Measurements from ENCODE around the gene KYAT1.
A peak's percentile ranks its signal among the peaks of the same experiment; 100 is the strongest.

KYAT1 gene

DNA sequence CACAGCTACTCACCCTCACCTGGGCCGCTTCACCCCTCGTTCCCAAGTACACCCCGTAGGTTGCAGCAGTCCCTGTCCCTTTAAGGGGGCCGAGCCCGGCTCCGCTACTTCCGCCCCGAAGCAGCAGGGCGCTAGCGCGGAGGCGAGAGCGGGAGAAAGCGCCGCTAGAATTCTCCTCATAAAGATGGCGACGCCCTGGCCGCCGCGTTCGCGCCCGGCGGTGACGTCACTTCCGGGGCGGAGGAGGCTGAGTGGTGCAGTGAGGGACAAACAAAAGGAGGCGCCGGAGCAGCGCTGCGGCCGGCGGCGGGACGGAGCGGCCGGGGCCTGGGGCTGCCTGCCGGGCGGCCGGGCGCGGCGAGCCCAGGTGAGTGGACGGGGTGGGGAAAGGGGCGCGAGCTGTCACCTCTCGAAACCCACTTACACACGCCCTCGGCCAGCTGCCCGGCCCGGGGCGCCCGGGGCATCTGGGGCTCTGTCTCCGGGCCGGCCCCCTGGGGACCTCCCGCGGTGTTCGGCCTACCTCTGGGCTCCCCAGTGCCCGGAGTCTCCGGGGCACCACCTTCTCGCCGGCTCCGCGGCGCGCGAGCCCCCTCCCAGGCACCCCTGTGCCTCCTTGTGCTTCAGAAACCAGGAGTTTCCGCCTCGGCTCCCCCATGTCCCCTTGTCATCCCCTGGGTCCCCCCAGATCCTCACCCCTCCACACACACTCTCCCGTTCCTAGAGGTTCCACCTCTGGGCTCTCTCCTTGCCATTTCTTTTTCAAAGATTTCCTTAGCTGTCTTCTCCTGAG is at the start of gene KYAT1, which contains the start of gene LRRC8A:
KYAT1 (minus strand) TSS at position 67 of the 793 bp plus-strand sequence. CDS start 36,545 bp downstream, outside the sequence.
LRRC8A (plus strand) TSS at position 250 of the 793 bp plus-strand sequence. CDS start 25,032 bp downstream, outside the sequence.
- peak; percentile 98 for DNase-seq

DNA sequence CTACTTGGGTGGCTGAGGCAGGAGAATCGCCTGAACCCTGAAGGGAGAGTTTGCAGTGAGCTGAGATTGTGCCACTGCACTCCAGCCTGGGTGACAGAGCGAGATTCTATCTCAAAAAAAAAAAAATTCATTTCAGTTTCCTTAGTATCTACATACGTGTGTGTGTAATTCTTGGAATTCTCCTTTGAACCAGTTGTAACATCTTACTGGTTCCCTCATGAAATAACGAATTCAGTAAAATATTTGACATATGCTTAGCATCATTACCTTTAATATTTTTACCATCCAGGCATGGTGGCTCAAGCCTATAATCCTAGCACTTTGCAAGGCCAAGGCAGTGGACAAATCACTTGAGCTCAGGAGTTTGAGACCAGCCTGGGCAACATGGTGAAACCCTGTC is 47.8 kb upstream of the KYAT1 start:
- DNase-seq: no peak

DNA sequence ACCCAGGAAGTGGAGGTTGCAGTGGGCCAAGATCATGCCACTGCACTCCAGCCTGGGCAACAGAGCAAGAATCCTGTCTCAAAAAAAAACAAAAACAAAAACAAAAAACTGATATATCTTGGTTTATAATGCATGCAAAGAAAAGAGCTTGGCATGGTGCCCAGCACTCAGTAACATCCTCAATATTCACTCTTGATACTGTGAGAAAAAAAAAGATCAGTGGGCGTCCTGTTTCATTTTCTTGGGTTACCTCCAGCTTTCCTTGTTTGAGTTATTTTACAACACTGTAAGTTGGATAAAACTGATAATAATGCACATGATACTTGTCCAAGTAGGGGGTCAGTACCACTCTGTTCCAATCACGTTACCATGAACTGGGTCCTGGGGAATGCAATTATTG is 46.9 kb upstream of the KYAT1 start:
- no peak for DNase-seq

DNA sequence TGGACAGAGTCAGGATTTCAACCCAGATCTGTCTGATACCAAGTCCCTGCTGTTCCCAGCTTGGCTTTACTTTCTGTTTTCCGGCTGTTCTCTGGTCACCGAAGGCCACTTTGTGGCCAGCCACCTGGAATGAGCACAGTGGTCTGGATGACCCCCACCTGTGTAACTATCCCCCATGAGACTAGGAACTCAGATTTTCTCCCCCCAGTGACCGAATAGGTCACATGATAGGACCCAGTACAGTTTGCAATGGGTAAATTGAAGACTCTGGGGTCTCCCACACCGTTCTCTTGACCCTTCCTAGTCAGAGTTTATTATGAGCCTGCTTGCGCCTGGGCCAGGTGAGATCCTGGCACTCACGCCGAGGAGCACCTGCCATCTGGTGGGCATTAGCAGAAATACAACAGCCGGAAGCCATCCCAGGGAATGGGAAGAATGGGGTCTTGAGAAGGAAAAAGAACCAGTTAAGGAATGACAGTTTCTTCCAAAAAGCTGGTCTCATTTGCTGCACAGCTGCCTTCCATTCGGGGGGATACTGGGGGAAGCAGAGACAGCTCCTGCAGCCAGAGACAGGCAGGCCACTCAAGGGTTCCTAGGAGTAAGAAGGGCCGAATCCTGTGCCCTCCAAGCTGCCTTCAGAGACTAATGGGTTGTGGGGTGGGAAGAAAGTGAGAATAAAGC is 46.1 kb upstream of the KYAT1 start:
- DNase-seq: peak; percentile 64

DNA sequence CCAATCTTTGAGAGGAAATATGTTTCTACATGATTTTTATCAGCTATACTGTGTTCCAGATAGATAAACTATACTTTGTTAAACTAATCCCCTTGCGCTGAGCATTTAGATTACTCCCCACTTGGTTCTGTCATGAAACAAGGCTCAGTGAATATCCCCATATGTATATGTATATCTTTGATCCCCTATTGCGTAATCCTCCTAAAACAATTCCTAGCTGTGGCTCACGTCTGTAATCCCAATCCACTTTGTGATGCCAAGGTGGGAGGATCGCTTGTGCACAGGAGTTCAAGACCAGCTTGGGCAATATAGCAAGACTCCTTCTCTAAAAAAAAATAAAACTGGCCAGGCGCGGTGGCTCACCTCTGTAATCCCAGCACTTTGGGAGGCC is 41.7 kb upstream of the KYAT1 start:
- DNase-seq: no peak

DNA sequence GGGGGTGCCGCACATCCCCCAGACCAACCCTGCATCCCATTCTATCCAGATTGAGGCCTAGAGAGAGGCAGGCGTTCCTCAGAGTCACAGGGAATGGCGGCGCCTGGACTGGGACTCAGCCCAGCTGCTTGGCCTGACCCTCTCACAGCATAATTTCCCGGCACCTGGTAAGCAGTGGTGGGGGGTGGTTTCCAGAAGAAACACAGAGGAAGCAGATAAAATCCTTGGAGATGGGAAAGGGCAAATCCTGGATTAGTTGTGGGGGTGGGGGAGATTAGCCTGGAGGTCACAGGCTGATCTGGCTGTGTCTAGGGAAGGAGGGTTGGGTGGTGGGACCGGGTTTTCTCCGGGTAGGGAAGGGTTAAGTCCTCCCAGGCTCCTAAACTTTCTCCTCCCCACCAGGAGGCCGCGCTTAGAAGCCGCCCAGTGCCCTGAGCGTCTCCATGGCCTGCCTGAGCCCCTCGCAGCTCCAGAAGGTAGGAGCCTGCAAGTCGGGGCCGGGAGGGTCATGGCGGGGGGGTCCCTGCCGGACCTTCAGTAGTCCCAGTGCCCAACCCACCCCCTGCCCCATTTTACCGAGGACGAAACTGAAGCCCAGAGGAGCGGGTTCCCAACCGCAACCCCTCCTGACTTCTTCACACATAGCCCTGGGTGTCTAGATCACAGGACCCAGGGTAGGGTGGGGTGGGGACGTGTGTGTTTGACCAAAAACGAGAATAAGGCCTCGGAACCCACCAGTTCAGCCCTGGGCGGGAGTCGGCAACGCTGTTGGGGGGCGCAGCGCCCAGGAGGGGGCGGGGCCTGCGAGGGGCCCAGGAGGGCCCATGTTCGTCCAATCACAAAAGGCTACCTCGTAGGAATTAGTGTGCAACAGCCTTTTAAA is 40.4 kb upstream of the KYAT1 start:
- peak; percentile 79 for DNase-seq

DNA sequence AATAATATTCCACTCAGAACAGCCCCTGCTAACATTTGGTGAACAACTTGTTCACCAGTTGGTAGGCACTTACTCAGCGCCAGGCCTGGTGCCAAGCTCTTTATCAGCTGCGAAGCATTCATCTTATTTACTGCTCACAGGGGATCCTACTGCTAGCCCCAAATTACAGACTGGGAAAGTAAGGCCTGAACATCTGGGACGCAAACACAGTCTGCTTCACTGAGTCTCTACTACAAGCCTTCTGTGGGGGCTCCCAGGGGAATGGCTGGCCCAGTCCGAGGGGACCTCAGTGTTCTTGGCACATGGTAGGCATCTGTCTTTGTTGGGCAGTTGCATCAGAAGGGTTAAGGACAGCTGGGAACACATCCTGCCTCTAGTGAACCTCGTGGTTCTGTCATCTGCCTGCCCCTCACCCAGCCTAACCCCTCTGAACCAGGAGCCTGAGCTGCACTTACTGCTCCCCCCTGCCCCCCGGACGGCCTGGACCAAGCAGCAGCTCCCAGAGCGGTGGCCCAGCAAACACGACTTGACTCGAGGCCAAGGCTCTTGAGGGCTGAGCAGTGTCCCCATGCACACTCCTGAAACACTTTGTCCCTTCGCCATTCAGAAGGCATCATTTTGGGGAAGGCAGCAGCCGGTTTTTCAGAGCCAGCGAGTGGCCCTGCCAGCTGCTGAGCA is 38.8 kb upstream of the KYAT1 start, which contains the start of gene PHYHD1:
PHYHD1 (plus strand) TSS at position 602 of the 678 bp plus-strand sequence. CDS start 1,342 bp downstream, outside the sequence.
- peak; percentile 46 for DNase-seq

DNA sequence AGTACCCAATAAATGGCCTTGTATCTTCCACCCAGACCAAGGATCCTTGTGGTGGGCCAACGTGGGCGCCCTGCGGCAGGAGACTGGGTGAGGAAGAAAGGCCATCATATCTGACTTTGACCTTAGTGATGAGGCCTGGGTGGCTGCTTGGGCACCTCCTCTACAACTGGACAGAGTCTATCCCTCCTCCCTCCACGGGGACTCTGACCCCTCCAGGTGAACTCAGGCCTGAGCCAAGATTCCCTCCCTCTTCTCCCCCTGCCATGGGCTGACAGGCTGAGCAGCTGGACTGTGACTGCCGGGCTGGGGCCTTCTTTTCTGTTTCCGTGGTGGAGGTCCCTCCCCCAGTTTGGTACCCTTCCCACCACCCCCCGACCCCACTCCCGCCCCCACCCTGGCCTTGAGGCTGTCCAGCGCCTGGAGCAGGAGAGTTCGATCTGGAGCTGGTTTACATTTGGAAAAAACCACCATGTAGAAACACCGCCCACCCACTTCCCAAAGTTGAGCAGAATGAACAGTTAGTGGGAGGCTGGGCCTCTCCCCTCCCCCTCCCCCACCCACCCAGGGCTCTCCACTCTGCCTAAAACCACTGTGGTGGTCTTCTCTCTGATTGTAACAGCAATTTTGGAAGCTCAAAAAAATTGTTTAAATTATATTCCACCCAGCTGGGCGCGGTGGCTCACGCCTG is 37.8 kb upstream of the KYAT1 start:
- DNase-seq: no peak

DNA sequence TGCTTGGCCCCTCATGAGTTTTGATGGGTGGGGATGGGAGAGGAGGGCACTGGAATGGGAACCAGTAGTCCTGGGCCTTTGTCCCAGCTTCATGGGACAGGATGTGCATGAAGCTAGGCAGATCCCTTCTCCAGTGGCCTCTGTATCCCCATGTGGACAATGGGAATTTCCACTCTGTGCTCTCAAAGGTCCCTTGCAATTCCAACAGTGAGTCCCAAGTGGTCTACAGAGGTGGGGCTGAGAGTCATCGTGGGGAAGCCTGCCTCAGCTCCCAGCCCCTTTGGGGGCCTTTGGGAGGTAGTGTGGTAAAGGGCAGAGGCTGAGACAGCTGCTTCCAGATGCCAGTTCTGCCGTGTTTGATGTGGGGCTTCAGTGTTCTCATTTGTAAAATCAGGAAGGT is 37.2 kb upstream of the KYAT1 start:
- DNase-seq: no peak

DNA sequence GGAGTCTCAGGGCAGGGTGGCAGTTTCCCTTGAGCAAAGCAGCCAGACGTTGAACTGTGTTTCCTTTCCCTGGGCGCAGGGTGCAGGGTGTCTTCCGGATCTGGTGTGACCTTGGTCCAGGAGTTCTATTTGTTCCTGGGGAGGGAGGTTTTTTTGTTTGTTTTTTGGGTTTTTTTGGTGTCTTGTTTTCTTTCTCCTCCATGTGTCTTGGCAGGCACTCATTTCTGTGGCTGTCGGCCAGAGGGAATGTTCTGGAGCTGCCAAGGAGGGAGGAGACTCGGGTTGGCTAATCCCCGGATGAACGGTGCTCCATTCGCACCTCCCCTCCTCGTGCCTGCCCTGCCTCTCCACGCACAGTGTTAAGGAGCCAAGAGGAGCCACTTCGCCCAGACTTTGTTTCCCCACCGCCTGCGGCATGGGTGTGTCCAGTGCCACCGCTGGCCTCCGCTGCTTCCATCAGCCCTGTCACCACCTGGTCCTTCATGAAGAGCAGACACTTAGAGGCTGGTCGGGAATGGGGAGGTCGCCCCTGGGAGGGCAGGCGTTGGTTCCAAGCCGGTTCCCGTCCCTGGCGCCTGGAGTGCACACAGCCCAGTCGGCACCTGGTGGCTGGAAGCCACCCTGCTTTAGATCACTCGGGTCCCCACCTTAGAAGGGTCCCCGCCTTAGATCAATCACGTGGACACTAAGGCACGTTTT is 35.5 kb upstream of the KYAT1 start:
- peak; percentile 86 for DNase-seq

DNA sequence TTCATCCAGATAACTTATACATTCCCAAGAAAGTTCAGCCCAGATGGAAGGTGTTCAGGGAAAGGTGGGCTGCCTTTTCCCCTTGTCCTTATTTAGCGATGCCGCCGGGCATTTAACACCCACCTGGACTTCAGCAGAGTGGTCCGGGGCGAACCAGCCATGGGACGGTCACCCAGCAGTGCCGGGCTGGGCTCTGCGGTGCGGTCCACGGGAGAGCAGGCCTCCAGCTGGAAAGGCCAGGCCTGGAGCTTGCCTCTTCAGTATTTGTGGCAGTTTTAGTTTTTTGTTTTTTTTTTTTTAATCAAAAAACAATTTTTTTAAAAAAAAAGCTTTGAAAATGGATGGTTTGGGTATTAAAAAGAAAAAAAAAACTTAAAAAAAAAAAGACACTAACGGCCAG is 35.0 kb upstream of the KYAT1 start:
- no peak for DNase-seq

DNA sequence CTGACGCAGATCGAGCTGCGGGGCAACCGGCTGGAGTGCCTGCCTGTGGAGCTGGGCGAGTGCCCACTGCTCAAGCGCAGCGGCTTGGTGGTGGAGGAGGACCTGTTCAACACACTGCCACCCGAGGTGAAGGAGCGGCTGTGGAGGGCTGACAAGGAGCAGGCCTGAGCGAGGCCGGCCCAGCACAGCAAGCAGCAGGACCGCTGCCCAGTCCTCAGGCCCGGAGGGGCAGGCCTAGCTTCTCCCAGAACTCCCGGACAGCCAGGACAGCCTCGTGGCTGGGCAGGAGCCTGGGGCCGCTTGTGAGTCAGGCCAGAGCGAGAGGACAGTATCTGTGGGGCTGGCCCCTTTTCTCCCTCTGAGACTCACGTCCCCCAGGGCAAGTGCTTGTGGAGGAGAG is 34.5 kb upstream of the KYAT1 start:
- no peak for DNase-seq

DNA sequence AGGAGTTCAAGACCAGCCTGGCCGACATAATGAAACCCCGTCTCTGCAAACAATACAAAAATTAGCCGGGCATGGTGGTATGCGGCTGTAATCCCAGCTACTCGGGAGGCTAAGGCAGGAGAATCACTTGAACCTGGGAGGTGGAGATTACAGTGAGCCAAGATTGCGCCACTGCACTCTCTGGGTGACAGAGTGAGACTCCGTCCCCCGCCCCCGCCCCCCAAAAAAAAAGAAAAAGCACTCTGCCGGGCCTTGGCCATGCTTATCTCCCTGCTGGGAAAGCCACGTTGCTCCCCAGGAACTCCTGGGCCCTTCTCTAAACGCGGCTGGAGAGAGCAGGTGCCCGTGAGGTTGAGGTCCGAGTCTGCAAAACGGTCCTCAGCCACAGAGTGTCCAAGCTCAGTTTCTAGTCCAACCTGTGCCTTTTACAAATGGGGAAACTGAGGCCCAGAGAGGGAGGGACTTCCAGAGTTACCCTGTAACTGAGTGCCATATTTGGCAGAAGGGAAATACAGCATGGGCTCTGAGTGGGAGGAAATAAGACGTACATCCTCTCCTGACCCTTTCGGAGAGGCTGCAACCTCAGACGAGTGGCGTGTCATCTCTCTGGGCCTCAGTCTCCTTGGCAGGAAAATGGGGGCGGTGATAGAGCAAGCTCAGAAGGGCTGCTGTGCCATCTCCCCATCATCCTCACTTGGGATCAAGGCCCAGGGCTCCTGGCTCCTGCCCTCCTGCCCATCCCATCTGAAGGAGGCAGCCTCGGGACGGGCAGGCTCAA is 32.4 kb upstream of the KYAT1 start:
- no peak for DNase-seq

DNA sequence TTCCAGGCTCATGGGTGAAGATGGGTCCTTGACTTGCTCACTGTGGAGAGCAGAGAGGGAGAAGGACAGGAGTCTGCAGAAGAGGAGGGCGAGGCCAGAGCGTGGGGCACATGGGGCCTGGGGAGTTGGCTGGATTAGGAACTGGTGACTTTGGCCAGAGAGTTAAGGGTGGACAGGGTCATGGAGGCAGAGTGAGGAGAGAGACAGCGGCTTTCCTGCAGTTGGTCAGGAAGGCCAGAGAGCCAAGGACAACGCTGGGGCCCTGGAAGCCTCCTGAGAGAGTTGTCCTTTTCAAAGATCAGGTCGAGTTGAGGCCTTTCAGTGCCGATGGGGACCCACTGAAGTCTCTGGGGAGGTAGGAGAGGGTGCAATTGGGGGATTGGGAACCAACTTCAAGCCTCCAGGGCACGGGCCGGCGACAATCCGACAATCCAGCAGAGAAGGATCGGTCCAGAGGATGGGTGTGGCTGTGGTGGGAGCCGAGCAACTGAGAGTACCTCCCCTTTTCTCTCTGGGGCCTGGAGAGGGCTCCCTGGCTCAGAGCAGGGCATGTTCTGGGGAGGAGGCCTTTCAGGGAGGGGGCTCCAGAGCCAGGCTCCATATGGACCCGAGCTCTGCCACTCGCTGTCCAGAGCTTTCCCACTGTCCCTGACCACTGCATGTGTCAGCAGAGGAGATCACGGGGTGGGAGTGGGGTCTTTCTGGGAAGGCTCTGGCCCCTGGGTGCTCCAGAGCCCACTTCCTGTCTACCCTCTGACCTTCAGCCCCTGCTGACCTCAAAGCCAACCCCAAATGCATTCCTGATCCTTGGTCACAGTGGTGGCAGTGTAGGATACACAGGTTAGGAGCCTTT is 31.5 kb upstream of the KYAT1 start:
- no peak for DNase-seq

DNA sequence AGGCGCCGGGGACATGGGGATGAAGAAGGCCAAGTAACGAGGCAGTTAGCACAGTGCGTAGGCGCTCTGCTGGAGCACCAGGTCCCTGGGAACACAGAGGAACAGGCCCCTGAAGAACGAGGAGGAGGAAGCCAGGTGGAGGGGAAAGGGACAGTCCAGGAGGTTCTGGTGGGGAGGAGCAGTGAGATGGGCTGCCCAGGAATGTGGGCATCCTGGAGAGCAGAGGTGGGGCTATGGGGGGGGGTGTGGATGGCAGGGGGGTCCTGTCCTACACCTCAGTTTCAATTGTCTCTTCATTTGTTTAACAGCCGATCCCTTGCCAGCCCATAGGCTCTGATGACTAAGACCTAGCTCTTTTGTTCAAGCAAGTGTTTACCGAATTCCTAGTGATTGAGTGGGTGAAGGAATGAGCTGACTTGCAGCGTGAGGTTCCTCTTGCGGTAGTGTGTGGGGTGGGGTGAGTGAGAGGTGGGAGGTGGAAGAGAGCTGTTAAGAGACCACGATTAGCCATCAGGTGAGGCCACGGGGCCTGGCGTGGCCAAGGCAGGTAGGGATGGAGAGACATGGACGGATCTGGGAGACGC is 30.6 kb upstream of the KYAT1 start:
- no peak for DNase-seq

DNA sequence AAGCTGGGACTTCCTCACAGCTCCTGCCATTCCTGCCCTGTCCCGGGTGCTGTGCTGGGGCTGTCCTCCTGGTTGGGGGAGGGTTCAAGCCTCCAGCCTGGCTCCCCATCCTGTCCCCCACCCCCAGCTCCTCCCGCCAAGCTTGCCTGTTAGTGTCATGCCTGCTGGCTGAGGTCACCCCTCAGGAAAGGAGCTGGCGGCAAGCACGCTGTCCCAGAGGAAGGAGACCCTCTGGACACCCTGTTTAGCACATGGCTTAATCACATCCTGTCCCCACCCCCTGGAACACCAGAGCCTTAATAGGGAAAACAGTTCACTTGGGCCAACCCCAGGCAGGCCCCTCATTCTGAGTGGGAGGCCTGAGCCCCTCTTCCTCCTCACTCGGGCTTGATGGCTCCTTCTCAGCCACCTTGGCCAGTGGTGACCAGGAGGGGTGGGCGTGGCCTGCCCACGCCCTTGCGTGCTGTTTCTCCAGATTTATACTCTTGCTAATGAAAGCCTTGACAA is 29.8 kb upstream of the KYAT1 start:
- DNase-seq: peak; percentile 58

DNA sequence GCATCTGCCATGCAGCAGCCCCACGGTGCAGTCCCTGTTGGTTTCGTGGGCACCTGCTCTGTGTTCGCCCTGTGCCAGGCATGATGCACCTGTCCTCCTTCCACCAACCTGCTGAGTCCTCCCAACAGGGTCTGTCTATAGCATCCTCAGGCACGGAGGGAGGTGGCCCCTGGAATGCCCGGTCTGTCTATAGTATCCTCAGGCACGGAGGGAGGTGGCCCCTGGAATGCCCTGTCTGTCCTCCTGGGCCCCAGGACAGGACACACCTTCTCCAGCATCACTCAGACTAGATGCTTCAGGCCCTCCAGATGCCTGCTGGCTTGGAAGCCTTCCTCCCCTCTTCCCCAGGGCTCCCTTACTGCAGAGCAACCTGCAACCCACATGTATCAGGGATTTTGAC is 29.2 kb upstream of the KYAT1 start:
- DNase-seq: no peak

DNA sequence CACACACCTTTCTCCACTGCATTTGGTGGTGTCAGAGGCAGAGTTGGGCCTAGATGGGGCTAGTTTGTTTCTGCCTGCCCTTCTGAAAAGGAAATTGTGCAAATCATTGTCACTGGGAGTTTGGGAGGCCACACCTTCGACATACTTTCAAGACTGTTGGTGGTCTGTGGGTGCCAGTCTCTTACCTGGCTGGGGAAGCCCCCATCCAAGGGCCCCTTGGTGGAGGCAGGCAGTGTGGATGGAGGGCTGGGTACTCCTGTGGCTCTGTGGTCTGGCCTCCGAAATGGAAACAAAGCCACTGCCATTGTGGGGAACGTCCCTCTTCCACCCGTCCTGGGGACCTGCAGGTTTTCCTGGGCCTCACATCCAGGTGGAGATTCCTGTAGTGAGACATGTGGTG is 28.1 kb upstream of the KYAT1 start:
- DNase-seq: no peak

DNA sequence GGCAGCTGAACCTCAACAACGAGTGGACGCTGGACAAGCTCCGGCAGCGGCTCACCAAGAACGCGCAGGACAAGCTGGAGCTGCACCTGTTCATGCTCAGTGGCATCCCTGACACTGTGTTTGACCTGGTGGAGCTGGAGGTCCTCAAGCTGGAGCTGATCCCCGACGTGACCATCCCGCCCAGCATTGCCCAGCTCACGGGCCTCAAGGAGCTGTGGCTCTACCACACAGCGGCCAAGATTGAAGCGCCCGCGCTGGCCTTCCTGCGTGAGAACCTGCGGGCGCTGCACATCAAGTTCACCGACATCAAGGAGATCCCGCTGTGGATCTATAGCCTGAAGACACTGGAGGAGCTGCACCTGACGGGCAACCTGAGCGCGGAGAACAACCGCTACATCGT is 26.6 kb upstream of the KYAT1 start:
- no peak for DNase-seq

Measured in femur (tissue), 1 donor.